ENCODE results near the gene UBE3B.

DNA sequence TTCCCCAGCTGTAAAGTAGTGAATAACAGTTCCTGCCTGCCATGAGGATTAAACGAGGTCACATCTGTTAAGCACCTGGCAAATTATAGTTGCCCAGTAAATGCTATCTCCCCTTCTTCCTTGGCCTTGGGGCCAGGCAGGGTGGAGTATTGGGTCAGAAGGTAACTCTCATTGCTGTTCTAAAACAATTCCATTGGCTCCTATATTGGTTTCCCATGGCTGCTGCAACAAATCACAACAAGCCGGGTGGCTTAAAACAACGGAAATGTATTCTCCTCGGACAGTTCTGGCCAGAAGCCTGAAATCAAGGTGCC, 63.9 kb downstream of the UBE3B start:
- TF ChIP-seq, protein P1, sequence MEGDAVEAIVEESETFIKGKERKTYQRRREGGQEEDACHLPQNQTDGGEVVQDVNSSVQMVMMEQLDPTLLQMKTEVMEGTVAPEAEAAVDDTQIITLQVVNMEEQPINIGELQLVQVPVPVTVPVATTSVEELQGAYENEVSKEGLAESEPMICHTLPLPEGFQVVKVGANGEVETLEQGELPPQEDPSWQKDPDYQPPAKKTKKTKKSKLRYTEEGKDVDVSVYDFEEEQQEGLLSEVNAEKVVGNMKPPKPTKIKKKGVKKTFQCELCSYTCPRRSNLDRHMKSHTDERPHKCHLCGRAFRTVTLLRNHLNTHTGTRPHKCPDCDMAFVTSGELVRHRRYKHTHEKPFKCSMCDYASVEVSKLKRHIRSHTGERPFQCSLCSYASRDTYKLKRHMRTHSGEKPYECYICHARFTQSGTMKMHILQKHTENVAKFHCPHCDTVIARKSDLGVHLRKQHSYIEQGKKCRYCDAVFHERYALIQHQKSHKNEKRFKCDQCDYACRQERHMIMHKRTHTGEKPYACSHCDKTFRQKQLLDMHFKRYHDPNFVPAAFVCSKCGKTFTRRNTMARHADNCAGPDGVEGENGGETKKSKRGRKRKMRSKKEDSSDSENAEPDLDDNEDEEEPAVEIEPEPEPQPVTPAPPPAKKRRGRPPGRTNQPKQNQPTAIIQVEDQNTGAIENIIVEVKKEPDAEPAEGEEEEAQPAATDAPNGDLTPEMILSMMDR (IDR thresholded peaks at IDR 0.05): no peak
- no peak for TF ChIP-seq POLR2A (IDR thresholded peaks at IDR 0.05)
